Ovary (tissue), 9 donors: ENCODE data around the gene MKRN1. TPM values are rescaled to one million over a fixed set of nuclear protein-coding genes. Genes with fewer than 3 reads are reported as not detected.

Source experiments
- DNase-seq, 5 donors: peaks; one replicate each; pipeline ENCODE4 v3.0.0-alpha.2; 2019 to 2020
- H3K27ac ChIP-seq, 2 donors: fragments of 200-600 bp; one replicate each; pipeline versions ENCODE4 v1.5.1 to v1.8.0; 2019 to 2022
- H3K27me3 ChIP-seq: fragments of 200-600 bp; one replicate; pipeline ENCODE4 v1.8.0; 2022
- H3K36me3 ChIP-seq: fragments of 200-600 bp; sonication (generic); one replicate; pipeline ENCODE4 v1.5.1; 2019
- H3K4me1 ChIP-seq: one replicate; pipeline ENCODE4 v1.8.1; 2013; ENCODE audit warnings: mild to moderate bottlenecking, moderate library complexity; ENCODE audit not compliant: insufficient read depth
- H3K4me3 ChIP-seq: fragments of 200-600 bp; sonication (generic); one replicate; pipeline ENCODE4 v1.5.1; 2017
- H3K9me3 ChIP-seq, 2 donors: fragments of 200-600 bp in 1 of 2; sonication (generic) in 1 of 2; one replicate each; pipeline versions ENCODE4 v1.5.1 to v1.8.1; 2013 to 2019; ENCODE audit warnings: mild to moderate bottlenecking in 1 of 2, moderate library complexity in 1 of 2
- CTCF ChIP-seq, 3 donors: fragments of 450-650 bp in 2 of 3; fragments of 200-600 bp in 1 of 3; IDR thresholded peaks; one replicate each; pipeline versions ENCODE4 v1.5.1 to v1.8.0; 2016 to 2022; ENCODE audit warnings: antibody characterized with exemption in 3 of 3, mild to moderate bottlenecking in 1 of 3
- EP300 ChIP-seq: sonication (generic); formaldehyde crosslinking; IDR thresholded peaks from one replicate; pipeline ENCODE4 v1.6.1; 2017; ENCODE audit warnings: antibody characterized with exemption
- POLR2A ChIP-seq: fragments of 450-650 bp; IDR thresholded peaks from one replicate; pipeline ENCODE4 v1.6.1; 2017; ENCODE audit warnings: antibody characterized with exemption, mild to moderate bottlenecking, moderate library complexity
- WGBS, 3 donors: extraction: QIAGEN DNeasy Blood & Tissue Kit in 1 of 3; methylation state at CpG; one replicate each; pipeline versions ENCODE4 v1.1.5 to v1.1.7; 2013 to 2017; 5-methylcytosine and 5-hydroxymethylcytosine counted together
- intact Hi-C, 4 donors: fragments of 100-400 bp; cut with DNase I; formaldehyde crosslinking; loops; one replicate each; pipeline versions ENCODE4 v1.11.0 to v1.15.1; 2022 to 2023
- polyA plus RNA-seq, 2 donors: library from polyadenylated mRNA; stranded (reverse); fragments of 200-250 nt in 1 of 2; fragments of 350-450 nt in 1 of 2; fragmentation: Illumina TruSeq in 1 of 2; extraction: RNeasy Lipid Tissue Mini Kit (QIAGEN cat#74804) in 1 of 2; gene quantifications; one replicate each; pipeline ENCODE4 v1.2.3, GENCODE V29; 2013 to 2014
- total RNA-seq, 7 donors: library from RNA; depleted of rRNA in 2 of 7; stranded (reverse); fragments of >200 nt in 2 of 7; fragmentation: NEBNext Ultra II Directional in 3 of 7; extraction: Animal tissue kit (Norgen Biotek cat#: 25700) in 3 of 7; gene quantifications; one replicate each; pipeline versions ENCODE4 v1.1.0 to v1.2.4, GENCODE V29; 2016 to 2023
- donor health status: DM: no; HTN: no; CAD: no; lungs with moderate emphysema.
- donor health status: DM: no; HTN: no; CAD: no.
- donor health status: Bipolar disorder and iron deficiency.
- donor health status: DM: yes; HTN: yes; CAD: no.
- donor health status: DM: no; HTN: no; CAD: no.
- donor health status: DM: yes; HTN: yes; CAD: no.

The MKRN1 gene
- total and polyA plus RNA-seq, 9 donors, result 42.0 to 124 (median 73.6) TPM

- no peaks in the 10 kb centered on the region for H3K36me3 ChIP-seq
- H3K27ac ChIP-seq, result no peak overlapping the region
- TF ChIP-seq EP300, result no peak
- TF ChIP-seq POLR2A, result no peak
- no peak for TF ChIP-seq CTCF (IDR thresholded peaks at IDR 0.05)
- H3K4me1 ChIP-seq, result no peaks in the 10 kb centered on the region
- no peaks in the 10 kb centered on the region for H3K9me3 ChIP-seq
- WGBS, 3 donors, result 81 to 84% (median 81%) methylated on average over 4 of the region's 4 CpGs
- intact Hi-C loops, result no loop called here
- H3K4me3 ChIP-seq, result no peak overlapping the region
- no peaks in the 10 kb centered on the region for H3K27me3 ChIP-seq
- DNase-seq, result no peak
These were observed 30.4 kb downstream of the MKRN1 start for GRCh38 chr7:140448781-140449480.

- WGBS, 3 donors, result 90 to 92% (median 90%) methylated on average over 7 of the region's 7 CpGs
- intact Hi-C loops, result no loop called here
- H3K27ac ChIP-seq, result no peak overlapping the region
These were observed 31.5 kb downstream of the MKRN1 start for GRCh38 chr7:140447841-140448240.

GRCh38 chr7:140446467-140446866 lies 32.8 kb downstream of the MKRN1 start:
- no peaks in the 10 kb centered on the region for H3K27me3 ChIP-seq
- H3K36me3 ChIP-seq, result no peaks in the 10 kb centered on the region
- DNase-seq, result no peak
- intact Hi-C loops, result no loop called here
- no peaks in the 10 kb centered on the region for H3K4me1 ChIP-seq
- no peak overlapping the region for H3K4me3 ChIP-seq
- H3K27ac ChIP-seq, result no peak overlapping the region
- 93 to 96% (median 94%) methylated on average over 11 of the region's 11 CpGs for WGBS, 3 donors
- TF ChIP-seq CTCF (IDR thresholded peaks at IDR 0.05), result no peak
- no peak for TF ChIP-seq POLR2A
- TF ChIP-seq EP300, result no peak
- no peaks in the 10 kb centered on the region for H3K9me3 ChIP-seq

More at GRCh38 chr7:140447841-140448240, 31.5 kb downstream of the MKRN1 start:
- TF ChIP-seq CTCF (IDR thresholded peaks at IDR 0.05) (no peak), POLR2A (no peak)
- DNase-seq, result no peak
- H3K27me3 ChIP-seq, result no peaks in the 10 kb centered on the region
- H3K9me3 ChIP-seq, result no peaks in the 10 kb centered on the region
- H3K4me3 ChIP-seq, result no peak overlapping the region
- no peaks in the 10 kb centered on the region for H3K4me1 ChIP-seq
- H3K36me3 ChIP-seq, result no peaks in the 10 kb centered on the region

GRCh38 chr7:140441519-140441918 lies 37.8 kb downstream of the MKRN1 start:
- Histone ChIP-seq H3K36me3 (no peaks in the 10 kb centered on the region), H3K27me3 (no peaks in the 10 kb centered on the region), H3K27ac (no peak overlapping the region), H3K9me3 (no peaks in the 10 kb centered on the region), H3K4me3 (no peak overlapping the region), H3K4me1 (no peaks in the 10 kb centered on the region)
- no peak for TF ChIP-seq POLR2A
- TF ChIP-seq CTCF (IDR thresholded peaks at IDR 0.05), result no peak
- TF ChIP-seq EP300, result no peak
- no peak for DNase-seq
- 80 to 85% (median 80%) methylated on average over 2 of the region's 2 CpGs for WGBS, 3 donors
- intact Hi-C loops, result no loop called here
